ENCODE measurements around the gene PRDX3.
A peak's percentile ranks its signal among the peaks of the same experiment; 100 is the strongest.
"Not testable (repeated sequence)": the region's sequence is repeated elsewhere in the genome, so short reads cannot be mapped to it uniquely, and the experiment has no call there.

PRDX3 gene

DNA sequence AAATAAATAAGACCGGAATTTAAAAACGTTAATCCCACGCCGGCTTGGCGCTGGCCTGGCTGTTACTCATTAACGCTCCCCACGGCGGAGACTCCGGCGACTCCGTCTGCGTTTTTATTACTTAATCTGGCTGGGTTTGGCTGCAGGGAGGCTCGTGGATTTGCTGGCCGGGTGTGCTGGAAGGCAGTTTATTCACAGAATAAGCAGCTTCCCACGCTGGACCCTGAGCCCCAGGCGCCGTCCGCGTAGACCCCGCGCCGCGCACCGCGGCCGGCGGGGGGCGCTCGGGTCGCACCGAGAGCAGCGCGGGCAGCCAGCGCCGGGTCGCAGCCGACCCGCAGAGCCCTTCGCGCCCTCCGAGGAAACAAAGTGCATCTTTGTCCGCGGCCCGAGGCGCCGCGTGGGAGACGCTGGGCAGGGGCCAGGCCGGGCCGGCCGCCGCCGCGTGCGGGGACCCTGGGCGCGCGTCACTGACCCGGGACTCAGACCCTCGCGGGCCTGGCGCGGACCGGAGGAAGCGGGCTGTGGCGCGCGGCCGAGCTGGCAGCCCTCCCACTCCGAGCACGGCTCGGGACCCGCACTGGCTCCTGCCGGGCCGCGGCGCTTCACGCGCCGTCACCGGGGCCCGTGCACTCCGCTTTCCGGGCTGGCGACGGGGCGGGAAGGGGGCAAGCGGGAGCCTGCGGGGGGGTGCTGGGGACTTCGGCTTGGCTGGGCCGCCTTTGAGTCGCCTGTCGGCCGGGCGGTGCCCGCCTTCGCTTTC lies 28.2 kb upstream of the PRDX3 start:
- peak; percentile 45 to 50 for DNase-seq (ENCODE audit: low read depth in 2 of 2, low spot score in 1 of 2)

DNA sequence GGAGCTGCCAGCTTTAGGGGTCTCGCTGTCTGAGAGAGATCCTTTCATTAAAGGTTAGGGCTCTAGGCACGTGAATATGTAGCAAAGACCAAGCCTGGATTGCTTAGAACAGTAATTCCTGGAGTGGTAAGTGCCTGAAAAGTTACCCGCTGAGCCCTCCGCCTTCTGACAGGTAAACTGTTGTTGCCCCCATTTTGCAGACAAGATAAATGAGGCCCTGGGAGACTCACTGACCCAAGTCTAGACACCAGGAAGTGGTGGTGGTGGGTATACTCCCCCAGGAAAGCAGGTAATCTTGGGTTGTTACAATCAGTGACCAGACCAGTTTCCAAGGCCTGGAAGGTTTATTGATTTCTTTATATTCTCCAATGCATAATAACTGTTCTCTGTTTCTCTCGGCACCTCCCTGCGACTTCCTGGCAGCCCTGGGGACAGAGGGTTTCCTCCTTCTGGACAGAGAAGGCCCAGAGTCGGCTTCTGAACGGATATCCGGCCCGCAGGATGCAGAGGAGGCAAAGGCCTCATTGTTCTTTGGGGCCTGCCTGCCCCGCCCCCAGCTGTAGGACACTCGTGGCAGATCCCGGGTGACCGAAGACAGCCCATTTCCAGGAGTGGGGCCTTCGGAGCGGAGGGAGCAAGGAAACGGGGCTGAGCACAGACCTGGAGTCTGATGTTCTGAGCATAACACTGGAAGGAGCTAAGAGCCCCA lies 27.4 kb upstream of the PRDX3 start:
- DNase-seq (ENCODE audit: low read depth in 2 of 2, low spot score in 1 of 2) = no peak

DNA sequence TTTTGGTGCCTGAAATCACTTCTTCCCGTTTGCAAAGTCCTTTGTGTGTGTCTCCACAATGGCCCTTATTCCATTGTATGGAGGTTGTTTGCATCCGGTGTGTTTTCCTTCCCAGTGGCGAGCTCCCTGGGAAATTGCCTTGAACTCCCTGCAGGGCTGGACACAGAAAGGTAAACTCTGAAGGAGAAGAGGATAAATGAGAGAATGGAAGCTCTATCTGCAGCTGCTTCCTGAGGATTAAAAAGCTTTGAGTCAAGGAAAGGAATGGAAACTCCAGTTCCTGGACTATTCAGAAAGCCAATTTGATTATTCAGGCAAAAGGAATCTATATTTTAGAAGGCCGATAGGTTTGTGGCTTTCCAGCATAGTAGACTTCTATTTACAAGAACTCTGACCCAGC lies 24.4 kb upstream of the PRDX3 start:
- DNase-seq (ENCODE audit: low read depth in 2 of 2, low spot score in 1 of 2) = no peak

DNA sequence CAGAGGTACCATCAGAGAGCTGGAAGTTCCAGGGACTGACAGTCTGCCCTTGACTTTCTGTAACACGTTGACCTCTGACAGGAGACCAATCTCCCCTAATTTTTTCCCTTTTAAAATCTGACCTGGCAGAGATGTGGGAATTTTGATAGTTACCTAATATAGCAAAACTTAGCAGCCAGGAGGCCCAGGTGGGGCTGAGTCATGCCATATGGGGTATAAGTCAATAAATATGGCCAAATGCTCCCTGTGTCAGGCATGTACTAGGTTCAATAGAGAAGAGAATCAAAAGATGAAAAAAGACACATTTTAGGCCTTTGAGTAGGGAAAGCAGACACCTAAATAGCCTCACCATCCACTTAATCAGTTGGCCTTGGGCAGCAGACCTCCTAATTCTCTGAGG lies 22.6 kb upstream of the PRDX3 start:
- DNase-seq (ENCODE audit: low read depth in 2 of 2, low spot score in 1 of 2) = no peak

DNA sequence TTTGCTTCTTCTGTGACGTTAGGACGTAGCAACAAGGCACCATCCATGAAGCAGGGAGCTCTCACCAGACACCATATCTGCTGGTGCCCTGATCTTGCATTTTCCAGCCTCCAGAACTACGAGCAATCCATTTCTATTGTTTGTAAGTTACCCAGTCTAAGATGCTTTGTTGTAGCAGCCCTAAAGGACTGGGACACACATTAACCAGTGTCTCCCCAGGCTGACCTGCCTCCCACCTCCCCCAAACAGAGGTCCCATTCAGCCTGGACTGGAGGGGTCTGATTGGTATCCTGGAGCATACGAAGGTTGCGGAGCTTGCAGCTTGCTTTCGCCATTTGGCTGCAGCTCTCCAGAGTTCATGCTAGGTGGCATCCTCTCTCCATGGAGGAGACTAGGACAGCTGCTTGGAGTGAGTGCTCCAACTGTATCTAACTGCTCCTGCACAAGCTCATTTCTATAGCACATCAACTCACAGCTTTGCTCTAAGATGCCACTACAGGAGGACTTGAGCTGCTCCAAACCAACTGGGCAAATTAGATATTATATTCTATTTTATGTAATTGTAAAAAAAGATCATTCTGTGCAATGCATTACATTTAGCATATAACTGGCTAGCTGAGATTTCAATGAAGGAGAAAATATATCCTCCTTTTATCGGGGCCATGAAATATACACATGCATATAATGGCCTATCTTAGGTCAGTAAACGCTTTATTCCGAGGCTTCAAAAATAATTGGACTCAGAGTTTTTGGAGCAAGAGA lies 20.8 kb upstream of the PRDX3 start:
- no peak for DNase-seq (ENCODE audit: low read depth in 2 of 2, low spot score in 1 of 2)

DNA sequence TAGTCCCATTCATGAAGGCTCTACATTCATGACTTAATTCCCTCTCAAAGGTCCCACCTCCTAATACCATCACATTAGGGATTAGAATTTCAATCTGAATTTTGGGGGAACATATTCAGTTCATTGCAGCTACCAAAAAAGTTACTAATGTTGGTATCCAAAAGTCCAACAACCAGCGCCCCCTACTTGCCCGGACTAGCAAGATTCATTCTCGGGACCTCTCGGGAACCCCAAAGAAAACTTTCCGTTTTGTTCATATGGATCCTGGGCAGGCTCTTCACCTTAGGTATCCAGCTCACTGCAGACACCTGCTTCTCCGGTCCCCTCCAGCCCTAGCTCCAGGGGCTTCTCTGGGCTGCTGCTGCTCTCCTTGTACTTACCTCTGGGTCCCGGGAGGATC lies 19.8 kb upstream of the PRDX3 start:
- no peak for DNase-seq (ENCODE audit: low read depth in 2 of 2, low spot score in 1 of 2)

DNA sequence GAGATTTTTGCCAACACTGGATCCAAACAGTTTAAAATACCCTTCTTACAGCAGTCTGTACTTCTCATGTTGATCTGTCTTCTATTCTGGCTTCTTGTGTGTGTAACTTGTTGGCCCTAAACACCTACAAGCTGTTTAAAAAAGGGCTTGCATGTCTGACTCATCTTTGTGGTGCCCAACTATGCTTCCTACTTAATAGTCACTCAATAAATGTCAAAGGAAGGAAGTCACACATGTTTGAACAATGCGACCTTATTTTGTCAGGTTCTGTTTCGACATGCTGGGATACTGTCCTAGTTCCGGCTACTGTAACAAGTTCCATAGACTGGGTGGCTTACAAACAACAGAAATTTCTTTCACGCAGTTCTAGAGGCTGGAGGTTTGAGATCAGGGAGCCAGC lies 19.3 kb upstream of the PRDX3 start:
- no peak for DNase-seq (ENCODE audit: low read depth in 2 of 2, low spot score in 1 of 2)

DNA sequence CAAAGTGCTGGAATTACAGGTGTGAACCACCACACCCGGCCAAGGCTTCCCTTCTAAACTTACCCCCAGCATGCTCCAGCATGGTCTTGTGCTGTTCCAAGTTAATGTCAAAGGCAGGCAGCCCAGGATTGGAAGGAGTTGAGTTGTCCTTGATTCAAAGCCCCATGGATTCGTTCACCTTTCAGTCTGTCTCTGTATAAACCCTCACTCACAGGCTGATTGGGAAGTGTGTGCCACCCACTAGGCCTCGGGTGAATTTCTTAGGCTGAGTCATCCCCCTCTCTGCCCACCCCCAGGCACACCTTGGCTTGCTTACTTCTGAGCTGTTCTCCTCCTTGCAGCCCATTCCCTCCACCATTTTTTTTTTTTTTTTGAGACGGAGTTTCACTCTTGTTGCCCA lies 13.3 kb upstream of the PRDX3 start:
- DNase-seq (ENCODE audit: low read depth in 2 of 2, low spot score in 1 of 2) = no peak

DNA sequence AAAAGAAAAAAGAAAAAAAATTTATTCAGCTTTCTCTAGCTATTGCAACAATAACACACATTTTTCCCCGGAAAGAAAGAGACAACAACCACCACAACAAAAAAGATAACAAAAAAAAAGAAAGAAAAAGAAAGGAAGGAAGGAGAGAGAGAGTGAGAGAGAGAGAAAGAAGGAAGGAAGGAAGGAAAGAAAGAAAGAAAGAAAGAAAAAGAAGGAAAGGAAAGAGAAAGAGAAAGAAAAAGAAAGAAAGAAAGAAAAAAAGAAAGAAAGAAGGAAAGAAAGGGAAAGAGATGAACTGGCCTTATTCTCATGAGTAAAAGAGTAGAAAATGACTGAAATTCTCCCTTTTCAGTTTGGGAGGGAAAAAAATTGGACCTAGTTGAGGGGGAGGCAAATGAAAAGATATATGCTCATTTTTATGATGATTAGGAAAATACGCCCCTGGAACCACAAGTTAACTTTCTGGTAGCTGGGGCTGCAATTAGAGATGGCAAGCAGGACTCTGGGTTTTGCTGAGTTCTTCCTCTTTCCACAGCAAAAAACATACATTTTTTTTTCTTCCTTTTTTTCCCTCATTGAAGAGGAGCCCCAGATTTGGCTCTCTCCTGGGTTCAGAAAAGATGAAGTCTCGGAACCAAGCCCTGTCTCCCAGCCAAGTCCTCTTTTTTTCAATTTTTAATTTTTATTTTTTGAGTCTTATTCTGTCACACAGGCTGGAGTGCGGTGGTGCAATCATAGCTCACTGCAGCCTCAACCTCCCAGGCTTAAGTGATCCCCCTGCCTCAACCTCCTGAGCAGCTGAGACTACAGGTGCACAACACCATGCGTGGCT lies 12.6 kb upstream of the PRDX3 start:
- no peak for DNase-seq (ENCODE audit: low read depth in 2 of 2, low spot score in 1 of 2)

DNA sequence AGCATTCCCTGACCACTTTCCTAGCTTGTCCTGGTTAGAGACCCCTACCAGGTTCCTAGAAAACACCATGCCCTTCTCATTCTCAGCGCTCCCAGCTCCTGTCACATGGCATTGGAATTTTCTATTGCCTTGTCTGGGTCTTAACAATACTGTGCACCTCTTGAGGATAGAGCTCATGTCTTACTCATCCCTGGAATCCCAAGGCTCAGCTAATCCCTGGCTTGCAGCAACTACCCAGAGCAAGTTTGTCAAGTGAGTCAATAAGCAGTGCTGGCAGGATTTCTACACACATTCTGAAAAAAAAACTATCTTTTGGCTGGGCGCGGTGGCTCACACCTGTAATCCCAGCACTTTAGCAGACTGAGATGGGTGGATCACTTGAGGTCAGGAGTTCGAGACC lies 11.7 kb upstream of the PRDX3 start:
- DNase-seq (ENCODE audit: low read depth in 2 of 2, low spot score in 1 of 2) = no peak

DNA sequence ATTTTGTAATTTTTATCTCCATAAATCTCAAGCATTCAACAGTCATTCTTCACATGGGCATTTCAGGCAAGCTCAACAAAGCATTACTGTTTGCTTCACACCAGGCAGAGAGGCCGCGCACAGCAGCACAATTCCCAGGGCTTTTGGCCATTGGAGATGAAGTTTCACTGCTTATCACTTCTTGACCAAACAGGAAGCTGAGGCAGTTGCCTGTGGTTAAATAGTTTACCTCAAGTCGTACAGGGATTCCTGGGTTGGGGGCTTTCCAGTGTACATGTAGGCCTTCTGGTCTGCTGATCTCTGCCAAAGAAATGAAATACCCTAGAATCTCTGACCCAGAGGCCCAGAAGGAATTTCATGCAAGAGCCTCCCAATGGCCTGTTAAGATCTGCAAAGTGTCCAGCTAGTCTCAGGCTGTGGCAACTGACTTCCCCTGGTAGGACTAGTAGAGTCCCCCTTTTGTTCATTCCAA lies 11.2 kb upstream of the PRDX3 start:
- no peak for DNase-seq (ENCODE audit: low read depth in 2 of 2, low spot score in 1 of 2)

DNA sequence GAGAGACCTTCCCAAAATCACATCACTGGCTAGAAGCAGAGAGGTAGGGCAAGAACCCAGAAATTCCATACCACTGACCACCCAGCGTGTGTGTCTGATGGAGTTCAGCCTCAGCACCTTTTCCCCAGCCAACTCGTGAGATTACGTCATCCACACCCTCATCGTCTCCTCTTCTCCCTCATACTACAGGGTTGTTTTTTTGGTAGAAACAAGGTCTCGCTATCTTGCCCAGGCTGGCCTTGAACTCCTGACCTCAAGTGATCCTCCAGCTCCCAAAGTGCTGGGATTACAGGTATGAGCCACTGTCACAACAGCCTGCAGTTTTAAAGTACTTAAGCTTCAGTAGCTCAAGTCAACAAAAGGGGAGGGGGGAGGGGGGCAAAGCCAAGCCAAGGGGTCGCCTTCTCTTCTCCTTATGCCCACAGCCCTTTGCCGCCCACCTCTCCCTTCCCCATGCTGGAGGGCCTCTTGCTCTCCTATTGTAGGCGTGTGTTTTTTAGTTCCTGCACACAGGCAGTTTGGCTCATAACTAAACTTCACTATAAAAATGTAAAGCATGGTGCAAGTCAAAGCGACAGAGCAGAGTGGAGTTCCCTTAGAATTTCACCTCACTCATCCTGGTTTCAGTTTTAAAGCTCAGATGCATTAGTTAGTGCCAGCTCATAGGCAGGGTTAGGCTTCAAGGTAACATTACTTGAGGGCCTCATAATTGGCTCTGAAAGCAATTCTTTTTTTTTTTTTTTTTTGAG lies 5.2 kb upstream of the PRDX3 start:
- no peak for DNase-seq (ENCODE audit: low read depth in 2 of 2, low spot score in 1 of 2)

DNA sequence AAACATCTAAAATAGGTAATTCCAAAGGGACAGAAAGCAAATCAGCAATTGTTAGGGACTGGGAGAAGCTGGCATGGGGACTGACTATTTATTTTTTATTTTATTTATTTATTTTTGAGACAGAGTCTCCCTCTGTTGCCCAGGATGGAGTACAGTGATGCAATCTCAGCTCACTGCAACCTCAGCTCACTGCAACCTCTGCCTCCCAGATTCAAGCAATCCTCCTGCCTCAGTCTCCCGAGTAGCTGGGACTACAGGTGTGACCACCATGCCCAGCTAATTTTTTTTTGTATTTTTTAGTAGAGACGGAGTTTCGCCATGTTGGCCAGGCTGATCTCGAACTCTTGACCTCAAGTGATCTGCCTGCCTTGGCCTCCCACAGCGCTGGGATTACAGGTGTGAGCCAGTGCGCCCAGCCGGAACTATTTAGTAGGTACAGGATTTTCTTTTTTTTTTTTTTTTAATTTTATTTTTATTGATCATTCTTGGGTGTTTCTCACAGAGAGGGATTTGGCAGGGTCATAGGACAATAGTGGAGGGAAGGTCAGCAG lies 2.3 kb upstream of the PRDX3 start:
- DNase-seq (ENCODE audit: low read depth in 2 of 2, low spot score in 1 of 2) = not testable (repeated sequence)

DNA sequence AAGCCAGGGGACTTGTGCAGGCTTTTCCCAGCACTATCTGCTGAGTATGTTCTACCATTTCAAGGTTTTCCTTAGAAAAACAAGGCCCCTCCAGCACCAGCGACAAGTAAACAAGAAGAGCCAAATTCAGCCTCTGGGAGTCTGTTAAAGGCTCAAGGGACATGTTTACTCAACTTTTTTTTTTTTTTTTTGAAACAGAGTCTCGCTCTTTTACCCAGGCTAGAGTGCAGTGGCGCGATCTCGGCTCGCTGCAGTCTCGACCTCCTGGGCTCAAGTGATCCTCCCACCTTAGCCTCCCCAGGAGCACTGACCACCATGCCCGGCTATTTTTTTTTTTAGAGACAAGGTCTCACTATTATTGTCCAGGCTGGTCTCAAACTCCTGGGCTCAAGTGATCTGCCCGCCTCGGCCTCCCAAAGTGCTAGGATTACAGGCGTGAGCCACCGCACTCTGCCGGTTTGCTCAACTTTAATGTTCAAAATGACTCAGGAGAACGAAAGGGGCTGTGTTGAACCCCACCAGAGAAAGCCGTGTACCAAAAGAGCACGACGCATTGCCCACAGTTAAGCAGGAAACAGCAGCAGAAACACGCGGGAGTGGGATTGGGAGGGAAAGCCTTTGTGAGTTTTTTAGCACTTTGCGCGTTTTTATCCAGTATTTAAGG lies 772 bp downstream of the PRDX3 start:
- DNase-seq (ENCODE audit: low read depth in 2 of 2, low spot score in 1 of 2) = no peak

DNA sequence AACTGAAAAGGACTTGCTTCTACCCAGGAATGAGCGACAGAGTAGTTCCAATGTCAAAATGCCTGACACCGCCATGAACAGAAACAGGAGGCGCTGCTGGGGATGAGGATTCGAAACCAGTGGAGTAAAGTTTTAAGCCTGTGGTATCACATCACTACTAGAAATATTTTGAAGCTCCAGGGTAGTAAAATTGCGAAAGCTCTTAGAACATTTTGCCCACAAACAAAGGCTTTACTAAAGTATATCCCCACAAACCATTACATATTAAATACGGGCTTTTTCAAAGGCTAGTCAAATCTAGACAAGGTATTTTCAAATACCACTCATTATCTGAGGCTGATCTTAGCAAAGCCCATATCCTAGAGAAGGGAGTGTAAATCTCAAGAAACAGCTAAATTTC lies 2.4 kb downstream of the PRDX3 start:
- DNase-seq (ENCODE audit: low read depth in 2 of 2, low spot score in 1 of 2) = no peak

DNA sequence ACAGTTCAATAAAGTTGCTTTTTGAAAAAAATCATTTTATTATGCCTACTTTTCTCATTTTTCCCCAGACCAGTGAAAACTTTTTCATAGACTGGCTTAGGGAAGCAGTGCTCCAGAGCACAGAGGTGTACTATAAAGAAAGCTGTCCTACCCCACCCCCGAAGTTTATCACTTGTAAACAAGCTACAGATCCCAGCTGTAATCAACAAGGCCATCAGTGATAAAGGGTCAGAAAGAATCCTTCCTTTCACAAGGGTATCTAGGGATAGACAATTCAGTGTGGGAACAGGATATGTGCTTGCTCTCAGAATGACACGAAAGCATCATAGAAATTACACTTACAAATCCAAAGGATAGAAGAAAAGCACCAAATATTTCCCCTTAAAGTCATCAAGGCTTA lies 4.5 kb downstream of the PRDX3 start:
- no peak for DNase-seq (ENCODE audit: low read depth in 2 of 2, low spot score in 1 of 2)

DNA sequence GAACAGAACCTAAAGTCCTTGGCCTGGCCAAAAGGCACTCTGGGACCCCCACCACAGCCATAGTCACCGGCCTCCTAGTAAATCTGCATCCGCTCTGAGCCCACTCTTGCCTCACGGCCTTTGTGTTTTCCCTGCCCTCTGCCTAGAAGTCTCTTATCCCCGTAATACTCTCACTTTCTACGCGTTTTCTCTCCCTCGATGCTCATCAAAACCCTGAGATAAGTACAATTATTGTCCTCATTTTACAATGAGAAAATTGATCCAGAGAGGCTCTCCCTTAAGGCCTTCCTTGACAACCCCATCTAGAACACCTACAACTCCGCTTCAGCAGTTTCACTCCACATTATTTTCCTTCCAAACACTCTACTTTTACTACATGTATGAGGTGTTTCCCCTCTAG lies 11.6 kb downstream of the PRDX3 start:
- no peak for DNase-seq (ENCODE audit: low read depth in 2 of 2, low spot score in 1 of 2)

DNA sequence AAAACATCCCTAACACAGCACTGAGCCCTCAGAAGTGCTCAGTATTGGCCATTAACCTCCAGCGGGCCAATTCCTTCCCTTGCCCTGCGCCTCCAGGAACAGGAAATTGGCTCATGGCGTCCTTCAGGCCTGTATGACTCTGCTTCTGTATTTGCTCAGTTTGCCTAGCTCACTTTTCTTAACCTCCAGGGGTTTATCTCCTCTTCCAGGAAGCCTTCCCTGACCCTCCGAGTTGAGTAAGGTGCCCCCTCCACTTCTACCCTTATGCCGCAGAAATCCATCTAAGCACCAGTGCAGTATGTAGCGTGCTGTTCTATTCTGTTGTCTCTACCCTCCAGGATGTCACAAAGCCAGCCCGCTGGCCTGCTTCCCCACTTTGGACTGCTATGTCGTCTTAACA lies 12.0 kb downstream of the PRDX3 start:
- no peak for DNase-seq (ENCODE audit: low read depth in 2 of 2, low spot score in 1 of 2)

DNA sequence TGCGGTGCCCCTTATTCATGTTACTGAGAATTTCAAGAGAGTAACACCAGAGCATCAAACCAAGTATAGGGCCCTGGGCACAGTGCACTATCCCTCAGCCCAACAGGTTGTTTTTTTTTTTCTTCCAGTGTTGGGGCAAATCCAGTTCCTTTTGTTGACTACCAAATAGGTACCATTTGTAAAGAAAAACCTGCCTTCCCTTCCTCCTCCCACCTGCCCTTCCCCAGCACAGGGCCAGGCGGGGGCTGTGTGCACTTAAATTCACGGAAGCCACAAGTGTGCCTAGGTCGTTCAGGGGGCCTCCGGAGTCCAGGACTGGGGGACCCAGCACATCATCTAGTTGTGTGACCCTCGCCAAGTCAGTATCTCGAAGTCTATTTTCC lies 12.5 kb downstream of the PRDX3 start:
- DNase-seq (ENCODE audit: low read depth in 2 of 2, low spot score in 1 of 2) = no peak

Measured in stimulated activated CD8-positive, alpha-beta memory T cell treated with anti-CD3 and anti-CD28 coated beads, Interleukin-4, amount 100 ng/mL, for 4 hours (primary cell).